NCI-H187 (cell line): ENCODE measurements around the gene DHRS1.
"Not testable (repeated sequence)": the region's sequence is repeated elsewhere in the genome, so short reads cannot be mapped to it uniquely, and the experiment has no call there.

Experiments used
- DNase-seq, 2 experiments: peaks; one replicate each; lab custom pipeline; 2025; lab: John Stamatoyannopoulos, UW

Gene DHRS1

DNA sequence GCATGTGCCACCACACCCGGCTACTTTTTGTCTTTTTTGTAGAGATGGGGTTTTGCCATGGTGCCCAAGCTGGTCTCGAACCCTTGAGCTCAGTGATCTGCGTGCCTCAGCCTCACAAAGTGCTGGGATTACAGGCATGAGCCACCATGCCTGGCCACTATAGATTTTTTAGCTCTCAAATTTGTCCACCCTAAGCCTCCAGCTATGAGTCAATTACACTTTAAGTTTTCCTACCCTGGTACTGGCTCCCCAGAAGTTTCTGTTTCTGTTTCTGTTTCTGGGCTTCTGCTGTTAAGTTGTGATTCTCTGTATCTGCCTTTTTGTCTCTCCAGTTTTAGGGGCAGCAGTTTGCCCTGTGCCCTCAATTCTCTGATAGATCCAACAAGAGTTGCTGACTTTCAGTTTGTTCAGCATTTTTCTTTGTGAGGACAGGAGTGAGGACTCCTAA lies 52.8 kb downstream of the DHRS1 start:
- no peak for DNase-seq

DNA sequence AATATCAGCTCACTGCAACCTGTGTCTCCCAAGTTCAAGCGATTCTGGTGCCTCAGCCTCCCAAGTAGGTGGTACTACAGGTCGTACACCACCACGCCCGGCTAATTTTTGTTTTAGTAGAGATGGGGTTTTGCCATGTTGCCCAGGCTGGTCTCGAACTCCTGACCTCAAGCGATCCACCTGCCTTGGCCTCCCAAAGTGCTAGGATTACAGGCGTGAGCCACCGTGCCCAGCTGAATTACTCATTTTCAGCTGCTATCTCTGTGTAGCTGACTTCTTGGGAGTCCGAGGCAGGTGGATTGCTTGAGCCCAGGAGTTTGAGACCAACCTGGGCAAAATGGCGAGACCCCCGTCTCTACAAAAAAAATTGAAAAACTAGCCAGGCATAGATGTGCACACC lies 54.2 kb downstream of the DHRS1 start:
- DNase-seq = not testable (repeated sequence)

DNA sequence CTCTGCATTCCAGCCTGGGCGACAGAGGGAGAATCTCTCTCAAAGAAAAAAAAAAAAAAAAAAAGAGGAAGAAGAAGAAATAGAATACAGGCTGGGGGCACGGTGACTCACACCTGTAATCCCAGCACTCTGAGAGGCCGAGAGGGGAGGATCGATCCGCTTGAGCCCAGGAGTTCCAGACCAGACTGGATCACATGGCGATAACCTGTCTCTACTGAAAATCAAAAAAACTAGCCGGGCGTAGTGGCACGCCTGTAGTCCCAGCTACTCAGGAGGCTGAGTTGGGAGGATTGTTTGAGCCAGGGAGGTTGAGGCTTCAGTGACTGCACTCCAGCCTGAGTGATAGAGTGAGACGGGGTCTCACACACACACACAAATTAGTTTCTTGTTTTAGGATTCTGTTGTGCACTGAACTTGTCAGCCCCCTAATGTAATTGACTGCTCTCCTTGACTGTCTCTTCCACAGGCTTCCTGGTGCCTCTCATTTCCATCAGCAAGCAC lies 56.2 kb downstream of the DHRS1 start:
- DNase-seq = no peak

DNA sequence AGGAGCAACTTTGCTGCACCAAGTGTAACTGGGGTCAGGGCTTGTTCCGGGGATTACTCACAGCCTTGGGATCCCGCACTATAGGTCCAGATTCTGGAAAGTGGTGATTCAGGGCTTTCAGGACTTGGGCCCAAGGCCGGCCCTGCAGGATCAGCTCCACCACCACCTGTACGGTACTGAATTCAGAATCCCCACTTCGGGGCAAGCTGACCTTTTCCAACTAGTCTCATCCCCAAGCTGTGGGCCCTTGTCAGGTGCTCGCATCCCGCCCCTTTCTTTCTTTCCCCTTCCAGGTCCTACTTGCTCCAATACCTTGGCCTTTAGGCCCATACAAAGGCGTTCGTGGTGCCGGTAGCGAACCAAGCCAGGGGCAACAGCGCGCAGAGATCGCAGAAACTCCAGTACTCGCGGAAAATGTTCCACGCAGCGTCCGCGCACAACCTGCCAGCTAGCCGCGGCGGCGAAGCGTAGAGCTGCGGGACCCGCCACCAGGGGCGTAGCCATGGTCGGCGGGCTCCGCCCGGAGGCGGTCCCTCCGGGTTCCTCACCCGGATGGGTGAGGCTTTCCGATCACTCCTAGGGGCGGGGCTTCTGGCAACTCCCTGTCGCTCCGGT lies 57.6 kb downstream of the DHRS1 start:
- DNase-seq = peak in 1 of 2 experiments; percentile 90
